Cerebellar cortex (tissue), 1 donor: ENCODE results near the gene SIKE1.
"Not testable (repeated sequence)": the region's sequence is repeated elsewhere in the genome, so short reads cannot be mapped to it uniquely, and the experiment has no call there.

ENCODE experiments used
- DNase-seq: peaks from one replicate; pipeline ENCODE4 v3.0.0-alpha.2; 2015; ENCODE audit warnings: low spot score

The SIKE1 gene

GRCh38 chr1:114755006-114755931, 25.2 kb downstream of the SIKE1 start:
- DNase-seq, result no peak

- not testable (repeated sequence) for DNase-seq
Observed at GRCh38 chr1:114753702-114754101, 26.8 kb downstream of the SIKE1 start.

DNA sequence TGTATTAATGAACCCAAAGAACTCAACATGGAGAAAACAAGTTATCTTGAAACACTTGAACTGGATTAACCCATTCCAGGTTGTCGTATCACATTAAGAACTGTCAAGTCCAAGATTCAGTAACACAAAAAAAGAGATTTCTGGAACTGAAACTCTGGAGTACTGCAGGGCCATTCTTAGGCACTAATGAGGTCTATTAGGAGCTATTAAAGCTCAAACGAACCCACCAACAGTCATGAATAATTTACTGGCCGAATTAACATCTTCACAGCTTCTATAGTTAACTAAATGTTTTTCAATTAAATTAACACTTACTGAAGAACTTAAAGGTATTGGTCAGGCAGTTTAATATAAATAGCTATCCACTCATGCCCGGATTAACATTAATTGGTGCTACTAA, 27.3 kb downstream of the SIKE1 start:
- no peak for DNase-seq

- DNase-seq, result peak; percentile 26
Observed at GRCh38 chr1:114750780-114751179, 29.7 kb downstream of the SIKE1 start.

GRCh38 chr1:114749835-114750234, 30.6 kb downstream of the SIKE1 start:
- no peak for DNase-seq

GRCh38 chr1:114746450-114747121, 33.9 kb downstream of the SIKE1 start:
- no peak for DNase-seq

DNA sequence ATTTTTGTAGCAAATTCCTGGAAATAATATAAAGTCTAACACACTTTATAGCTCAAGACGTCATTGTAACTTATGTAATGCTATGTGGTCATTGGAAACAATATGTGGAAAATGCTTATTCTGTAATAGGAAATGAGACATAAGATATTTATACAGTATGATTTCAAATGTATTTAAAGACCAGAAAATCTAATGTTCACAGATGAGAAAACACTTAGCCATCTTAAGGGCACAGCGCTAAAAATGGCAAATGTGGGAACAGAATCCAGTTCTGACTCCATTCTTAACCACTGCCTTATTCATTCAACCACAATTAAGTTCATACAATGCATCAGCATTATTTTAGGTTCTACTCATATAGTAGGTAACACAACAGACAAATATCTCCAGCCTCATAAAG, 35.2 kb downstream of the SIKE1 start:
- no peak for DNase-seq

- DNase-seq, result no peak
Observed at GRCh38 chr1:114741963-114742746, 38.3 kb downstream of the SIKE1 start.

DNA sequence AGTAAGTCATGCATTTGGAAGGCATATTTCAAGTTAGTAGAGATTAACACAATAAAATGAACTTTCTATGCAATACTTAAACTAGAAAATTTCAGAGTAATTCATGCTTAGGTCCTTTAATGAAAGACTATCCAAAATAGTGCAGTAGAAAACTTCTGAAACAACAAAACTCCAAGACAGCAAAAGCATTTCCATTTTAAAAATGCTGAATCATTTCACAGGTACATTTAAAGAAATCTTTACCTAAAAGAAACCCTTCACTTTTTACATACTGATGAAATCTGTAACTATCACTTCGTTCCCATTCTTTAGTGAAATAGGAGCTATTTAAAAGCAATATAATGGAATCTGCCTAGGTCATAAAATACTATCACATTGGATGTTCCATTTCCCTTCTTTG, 40.2 kb downstream of the SIKE1 start:
- DNase-seq, result no peak

GRCh38 chr1:114737314-114737849, 43.1 kb downstream of the SIKE1 start:
- DNase-seq, result no peak

GRCh38 chr1:114735479-114735878, 45.0 kb downstream of the SIKE1 start:
- no peak for DNase-seq

DNA sequence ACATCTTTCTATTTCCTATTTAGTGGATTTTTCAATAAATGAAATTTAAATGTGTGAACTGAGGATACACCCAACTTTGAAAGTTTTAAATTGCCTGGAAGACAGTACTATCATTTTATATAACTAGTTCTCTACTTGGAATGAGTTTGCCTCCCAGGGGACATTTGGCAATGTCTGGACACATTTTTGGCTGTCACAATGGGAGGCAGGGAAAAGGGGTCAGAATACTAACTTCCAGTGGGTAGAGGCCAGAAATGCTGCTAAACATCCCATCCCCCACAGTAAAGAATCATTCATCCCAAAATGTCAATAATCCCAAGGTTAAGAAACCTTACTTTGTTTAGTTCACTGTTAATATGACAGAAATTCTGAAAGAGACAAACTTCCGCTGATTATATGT, 50.7 kb downstream of the SIKE1 start:
- DNase-seq, result no peak

GRCh38 chr1:114728553-114728952, 51.9 kb downstream of the SIKE1 start:
- DNase-seq, result no peak

DNA sequence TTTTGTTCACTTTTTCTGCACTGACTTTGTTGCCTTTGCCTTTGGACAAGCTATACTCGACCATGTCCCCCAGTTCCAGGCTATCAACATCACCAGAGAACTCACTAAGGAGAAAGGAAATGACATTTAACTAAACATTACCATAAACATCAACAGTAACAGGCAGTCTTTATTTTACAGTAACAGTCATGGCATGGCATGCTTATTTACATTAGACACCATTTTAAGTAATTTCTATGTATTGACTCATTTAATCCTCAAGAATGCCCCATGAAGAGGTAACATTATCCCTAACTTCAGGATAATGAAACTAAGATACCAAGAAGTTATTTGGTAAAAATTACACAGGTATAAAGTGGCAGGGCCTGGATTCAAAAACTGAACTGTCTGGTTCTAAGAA, 55.3 kb downstream of the SIKE1 start:
- no peak for DNase-seq

GRCh38 chr1:114723915-114724314, 56.6 kb downstream of the SIKE1 start:
- no peak for DNase-seq

GRCh38 chr1:114723457-114723856, 57.0 kb downstream of the SIKE1 start:
- no peak for DNase-seq

DNA sequence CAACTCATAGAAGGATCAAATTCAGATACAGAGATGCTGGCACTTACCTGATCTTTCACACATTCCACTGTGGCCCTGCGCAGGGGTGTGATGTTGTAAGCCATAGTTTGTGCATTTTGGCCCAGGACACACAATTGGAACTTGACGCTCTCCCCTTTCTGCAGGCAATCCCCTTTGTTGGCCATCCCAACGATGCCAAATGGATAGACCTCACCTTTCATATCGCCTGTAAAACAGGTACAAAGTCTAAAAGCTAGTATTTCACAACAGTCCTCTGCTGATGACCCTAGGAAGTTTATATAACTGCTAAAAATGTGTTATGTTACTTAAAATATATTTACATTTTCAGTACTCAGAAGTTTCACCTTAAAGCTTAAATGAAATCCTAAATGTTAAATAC, 60.0 kb downstream of the SIKE1 start:
- no peak for DNase-seq
